HPDE6-E6E7 (cell line): Measurements from ENCODE around the gene OR10G7.

Source experiments
- DNase-seq: peaks from one replicate; pipeline ENCODE4 v3.0.0; 2011; ENCODE audit warnings: missing footprints; ENCODE audit errors: extremely low spot score

OR10G7 gene, protein sequence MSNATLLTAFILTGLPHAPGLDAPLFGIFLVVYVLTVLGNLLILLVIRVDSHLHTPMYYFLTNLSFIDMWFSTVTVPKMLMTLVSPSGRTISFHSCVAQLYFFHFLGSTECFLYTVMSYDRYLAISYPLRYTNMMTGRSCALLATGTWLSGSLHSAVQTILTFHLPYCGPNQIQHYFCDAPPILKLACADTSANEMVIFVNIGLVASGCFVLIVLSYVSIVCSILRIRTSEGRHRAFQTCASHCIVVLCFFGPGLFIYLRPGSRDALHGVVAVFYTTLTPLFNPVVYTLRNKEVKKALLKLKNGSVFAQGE

DNA sequence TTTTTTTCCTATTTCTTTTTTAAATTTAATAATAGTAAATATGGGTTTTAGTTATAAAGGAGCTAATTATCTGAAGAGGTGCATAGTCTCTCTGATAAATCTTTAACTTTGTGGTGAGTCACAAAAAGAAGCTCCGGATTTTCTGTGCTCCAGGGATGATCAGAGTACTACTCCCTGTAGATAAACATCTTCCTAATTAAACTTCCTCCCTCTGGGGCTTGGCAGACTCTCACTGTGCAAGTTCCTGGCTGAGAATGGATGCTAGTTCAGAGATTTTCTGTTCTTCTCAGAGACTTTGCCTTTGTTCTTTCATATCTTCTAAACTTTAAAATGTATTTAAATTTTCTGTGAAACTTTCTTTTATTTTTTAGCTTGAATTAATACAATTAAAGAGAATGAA is at the start of gene OR10G7:
Gene OR10G7, minus strand, starts transcription at position 72 of the 400 bp plus-strand sequence. CDS start 2,324 bp downstream, outside the sequence.
- no peak for DNase-seq

DNA sequence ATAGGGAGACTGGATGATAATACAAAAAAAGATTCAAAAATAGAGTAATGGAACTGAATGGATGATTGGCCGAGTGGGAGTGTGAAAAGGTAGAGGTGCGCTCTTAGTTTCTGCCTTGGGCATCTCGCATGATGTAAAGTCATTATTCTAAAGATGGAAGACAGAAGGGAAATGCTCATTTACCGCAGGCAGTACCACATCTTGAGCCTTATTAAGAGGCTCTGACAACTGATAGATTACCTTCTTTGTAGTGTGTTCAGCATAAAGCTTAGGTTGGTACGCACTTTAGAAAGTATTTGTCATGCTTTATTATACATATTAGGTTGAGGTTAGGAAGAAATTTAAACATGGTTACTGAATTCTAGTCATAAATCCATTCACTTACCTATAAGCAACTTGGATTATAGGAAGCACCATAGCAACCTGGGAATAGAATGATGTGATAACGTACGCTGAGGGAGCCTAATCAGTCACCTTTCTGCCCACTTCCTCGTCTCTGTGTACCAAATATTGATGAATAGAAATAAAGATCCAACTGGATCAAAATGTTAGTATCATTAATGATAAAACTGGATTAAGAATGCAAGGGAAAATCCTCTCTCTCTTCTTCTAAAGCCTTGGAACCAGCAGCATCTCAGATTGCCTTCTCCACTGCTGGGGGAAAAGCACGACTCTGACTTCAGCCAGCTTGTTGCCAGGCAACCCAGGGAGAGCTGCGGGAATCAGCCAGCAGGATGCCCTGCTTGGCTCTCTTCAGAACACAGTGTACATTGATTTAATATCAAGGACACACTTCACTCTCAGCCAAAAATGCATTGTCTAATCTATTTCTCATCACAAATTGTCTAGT is 45.1 kb upstream of the OR10G7 start:
- DNase-seq: no peak

DNA sequence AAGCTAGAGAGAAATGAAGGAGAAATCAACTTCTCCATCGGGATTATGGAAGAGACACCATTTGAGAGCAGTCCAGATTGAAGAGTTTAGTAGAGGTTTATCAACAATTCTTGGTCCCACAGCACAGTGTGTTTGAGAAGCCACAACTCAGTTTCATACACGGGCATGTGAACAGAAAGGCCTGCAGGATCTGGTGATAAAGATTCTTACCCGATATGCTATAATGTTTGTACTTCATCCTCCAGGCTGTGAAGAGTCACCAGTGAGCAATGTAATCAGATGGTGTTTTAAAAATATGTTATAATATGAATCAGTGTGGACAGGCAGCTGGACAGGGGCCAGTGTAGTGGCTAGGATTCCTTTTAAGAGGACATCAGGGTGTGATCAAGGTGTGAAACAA is 44.5 kb upstream of the OR10G7 start:
- DNase-seq: no peak

DNA sequence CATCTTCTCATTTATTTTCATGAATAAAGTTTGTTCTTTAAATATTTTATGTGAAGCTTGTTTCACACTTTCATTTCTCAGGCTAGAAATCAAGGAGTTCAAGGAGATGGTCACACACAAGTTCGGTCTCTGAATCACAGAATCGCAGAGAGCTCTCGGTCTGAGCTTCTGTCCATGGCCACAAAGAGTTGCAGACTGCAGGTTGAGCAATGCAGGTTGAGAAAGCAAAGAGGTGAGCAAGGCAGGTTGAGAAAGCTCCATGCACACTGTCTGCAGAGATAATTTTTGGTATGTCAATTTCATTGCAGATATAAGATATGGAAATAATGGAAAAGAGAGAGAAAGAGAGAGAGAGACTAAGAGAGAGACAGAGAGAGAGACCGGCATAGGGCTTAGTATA is 41.2 kb upstream of the OR10G7 start:
- no peak for DNase-seq

DNA sequence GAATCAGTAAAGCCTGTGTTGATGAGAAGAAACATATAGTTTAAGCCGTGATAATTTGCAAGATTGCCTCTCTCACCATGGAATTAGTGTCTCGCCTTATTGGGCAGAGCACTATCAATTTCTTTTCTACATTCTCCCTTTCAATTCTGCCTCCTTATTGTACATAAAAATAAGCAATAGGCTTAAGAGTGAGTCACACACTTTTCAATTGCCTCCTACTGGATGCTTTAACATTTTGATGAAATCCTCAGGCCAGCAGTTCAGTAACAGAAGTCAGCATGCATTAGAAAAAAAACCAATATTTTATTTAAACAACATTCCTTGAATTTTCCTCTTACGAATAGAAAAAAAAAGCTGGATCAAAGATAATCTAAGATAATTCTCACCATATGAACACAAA is 40.4 kb upstream of the OR10G7 start:
- no peak for DNase-seq

DNA sequence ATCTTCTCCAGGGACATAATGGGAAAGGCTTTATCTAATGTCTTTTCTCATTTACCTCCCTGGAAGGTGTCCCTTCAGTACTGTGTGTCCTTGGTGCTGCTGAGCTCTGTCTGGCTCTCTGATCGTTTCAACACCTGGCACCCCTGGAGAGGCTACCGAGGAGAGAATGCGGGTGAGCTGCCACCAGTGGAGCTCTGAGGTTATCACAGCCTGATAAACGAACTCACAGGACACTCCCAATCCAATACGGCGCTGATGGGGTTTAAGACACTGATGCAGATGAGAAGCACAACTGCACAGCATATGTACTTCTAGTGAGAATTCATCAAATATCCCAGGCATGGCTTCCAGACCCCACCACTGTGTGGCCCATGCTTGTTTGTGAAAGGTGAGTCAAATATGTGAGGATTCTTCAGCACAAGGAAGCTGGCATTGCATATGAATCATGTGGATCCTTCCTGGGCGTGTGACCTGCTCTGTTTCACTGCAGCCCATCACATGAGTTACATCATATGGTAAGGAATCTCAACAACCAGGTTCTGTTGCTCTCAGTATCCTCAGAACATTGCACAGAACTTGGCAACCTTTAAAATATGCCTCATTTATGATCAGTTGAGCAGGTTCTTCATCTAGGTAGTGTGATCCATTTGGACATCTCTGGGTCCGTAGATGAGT is 39.3 kb upstream of the OR10G7 start:
- DNase-seq: peak; percentile 80

DNA sequence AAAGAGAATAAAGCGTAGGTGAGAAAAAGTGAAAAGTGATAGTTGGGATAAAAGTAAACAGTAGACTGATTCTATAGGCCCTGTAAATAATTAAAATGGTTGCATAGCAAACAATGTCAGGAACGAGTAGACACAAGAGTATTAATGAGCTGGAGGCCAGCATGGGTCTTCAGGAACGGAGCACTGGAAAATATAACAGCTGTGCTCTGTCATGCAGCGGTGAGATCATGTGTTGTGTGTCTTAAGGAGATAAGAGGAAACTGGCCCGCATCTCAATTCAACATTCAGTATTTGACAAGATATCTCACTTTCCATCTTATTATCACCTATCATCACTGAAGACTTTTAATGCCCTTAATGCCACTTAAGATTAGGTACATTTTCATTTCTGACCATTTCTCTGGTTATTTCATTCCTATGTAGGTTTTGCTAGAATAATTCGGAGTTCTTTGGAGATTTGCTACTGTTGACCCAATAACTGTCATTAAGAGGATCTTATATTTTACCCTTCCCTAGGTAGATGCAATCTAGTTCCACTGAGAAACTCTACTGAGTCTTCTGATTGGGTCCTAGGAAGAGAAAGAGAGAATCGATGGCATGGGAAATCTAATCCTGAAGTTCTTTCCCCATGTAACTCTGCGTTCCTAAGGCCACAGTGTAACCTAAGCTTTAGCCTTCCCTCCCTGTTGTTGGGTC is 38.7 kb upstream of the OR10G7 start:
- DNase-seq: no peak

DNA sequence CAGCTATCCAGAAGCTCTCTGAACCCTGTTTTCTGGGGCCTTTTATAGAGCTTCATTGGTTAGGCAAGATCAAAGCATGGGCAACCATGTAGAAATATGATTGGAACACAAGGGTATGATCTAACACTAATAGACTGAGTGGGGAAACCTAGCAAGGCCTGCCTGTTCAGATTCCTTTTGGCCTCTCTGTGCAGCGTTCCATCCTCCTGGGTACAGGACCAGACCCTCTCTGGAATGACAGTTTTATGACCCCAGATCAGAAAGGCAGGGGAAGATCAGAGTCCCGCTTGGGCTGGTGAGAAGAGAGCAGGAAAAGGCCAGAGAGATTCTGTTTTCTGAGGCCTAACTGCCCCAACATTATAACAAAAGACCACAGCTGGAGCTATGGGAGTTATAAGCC is 37.5 kb upstream of the OR10G7 start:
- DNase-seq: no peak

DNA sequence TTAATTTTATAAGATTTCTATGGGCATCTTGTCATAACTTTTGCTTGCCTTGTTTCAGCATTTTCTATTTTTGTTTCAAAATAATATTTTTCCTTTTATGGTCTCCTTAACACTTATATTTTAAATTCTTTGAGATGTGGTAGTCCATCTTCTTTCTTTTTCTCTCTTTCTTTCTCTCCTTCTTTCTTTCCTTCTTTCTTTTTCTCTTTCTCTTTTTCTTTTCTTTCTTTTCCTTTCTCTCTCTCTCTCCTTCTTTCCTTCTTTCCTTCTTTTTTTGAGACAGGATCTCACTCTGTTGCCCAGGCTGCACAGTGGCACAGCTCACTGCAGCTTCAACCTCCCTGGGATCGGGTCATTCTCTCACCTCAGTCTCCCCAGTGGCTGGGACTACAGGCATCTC is 36.1 kb upstream of the OR10G7 start:
- DNase-seq: no peak

DNA sequence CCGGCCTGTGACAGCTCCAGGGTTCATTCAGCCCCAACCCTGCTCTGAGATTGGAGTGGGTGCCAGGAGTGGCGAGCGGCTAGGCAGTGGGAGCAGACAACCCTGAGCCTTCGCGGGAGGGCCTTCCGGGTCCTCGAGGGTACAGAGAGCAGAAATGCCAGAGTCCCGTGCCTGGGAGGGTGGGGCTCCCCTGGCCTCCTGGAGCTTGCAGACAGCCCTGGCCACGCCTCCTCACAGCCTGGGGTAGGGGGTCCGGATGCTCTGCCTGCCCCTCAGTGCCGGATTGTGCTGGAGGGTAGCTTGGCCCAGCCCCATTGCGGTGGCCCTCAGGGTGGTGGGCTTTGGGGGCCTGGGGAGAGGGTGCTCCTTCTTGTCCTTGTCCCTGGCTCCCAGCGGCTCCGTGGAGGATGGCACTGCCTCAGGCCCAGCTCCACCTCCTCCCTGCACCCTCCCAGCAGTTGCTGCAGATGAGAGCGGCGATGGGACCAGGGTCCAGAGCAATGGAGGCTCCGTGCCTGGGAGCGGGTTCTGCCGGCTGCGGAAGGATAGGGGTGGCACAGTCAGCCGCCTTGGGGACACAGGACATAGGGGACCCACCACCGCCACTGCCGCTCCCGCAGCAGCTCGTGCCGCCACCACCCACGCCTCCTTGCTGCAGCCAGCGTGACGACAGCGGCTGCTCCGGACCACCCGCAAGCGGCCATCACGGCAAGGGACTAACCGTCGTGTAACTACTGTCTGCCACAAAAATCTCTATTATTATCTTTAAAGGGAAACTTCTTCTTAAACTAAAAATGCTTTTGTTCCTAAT is 34.9 kb upstream of the OR10G7 start:
- DNase-seq: no peak

DNA sequence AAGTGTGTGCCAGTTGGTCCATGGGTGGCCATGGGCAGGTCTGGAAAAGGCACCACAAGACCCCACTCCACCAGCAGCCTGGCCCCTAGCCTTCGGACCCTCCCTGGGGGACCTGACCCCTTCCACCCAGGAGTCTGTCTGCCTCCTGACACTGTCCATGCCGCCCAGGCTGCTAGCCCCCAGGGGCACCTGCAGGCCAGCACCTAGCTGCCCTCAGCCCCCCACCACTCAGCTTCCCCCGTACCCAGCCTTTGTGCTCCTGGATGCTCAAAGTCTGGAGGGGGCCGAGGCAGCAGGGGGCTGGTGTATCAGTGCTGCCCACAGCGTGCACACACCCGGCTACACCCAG is 34.3 kb upstream of the OR10G7 start:
- no peak for DNase-seq

DNA sequence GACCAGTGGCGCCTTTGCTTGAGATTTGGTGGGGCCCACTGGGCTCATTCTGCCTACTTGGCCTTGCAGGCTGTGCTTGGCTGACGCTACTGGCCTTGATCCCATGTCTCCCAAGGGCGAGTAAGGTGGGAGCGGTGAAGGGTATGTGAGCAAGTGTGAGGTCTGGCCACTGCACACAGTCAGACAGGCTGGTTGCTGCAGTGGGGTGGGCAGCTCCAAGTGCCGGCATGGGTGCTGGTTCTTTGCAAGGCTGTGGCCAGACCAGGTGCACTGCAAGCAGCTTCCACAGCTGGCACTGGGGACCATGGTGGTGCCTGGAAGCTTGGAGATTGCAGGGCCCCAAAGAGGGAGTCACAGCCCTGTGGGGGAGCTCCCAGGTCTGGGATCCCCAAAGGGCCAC is 33.4 kb upstream of the OR10G7 start:
- DNase-seq: no peak

DNA sequence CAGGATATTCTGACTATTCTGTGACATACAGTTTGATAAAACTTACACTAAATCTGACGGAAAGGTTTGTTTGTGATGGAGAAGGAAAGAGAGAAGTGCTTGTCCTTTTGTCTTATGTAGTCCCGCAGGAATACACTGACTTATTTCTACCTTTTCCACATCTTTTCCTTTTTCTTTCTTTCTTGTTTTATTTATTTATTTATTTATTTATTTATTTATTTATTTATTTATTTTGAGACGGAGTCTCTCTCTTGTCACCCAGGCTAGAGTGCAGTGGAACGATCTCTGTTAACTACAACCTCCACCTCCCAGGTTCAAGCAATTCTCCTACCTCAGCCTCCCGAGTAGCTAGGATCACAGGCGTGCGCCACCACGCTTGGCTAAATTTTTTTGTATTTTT is 31.0 kb upstream of the OR10G7 start:
- DNase-seq: no peak

DNA sequence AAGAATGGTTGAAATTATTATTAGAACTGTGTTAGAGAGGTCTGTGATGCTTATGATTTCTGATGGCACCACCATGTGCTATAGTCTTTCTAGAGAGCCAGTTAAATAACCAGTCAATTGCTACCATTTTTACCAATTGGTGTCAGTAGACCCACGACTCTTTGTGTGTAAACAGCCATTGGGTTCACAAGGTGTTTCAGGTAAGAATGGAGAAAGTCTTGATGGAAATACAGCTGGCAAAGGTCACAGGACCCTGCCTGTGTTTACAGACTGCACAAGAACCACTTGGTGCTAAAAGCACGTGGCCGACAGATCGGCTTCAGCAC is 30.5 kb upstream of the OR10G7 start:
- no peak for DNase-seq

DNA sequence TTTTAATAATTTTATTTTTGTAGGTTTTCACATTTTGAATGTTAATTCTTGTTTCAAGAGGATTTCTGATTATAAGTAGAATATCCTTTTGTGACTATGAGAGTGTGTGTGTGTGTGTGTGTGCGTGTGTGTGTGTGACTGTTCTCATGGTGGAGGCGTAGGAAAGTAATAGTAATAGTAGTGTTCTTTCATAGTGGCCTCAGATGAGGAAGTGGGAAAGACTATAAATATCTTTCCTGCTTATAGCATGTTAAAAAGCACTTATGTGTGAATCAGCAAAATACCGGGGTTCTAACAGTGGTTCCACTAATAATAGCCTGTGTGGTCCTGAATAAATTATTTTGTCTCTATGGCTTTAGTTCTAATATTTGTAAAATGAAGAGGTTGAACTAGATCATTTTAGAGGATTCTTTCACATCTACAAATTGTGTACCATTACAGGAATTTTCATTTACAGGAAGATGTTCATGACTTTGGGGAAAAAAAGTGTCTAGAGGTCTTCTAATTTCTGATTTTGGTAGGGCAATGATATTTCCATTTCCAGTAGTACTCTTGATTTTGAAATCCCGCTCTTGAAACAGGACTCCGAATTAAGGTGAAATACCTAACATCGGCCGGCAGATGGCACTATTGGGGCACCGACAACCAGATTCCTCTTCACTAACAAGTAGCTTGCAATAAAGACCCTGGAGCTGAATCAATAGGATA is 29.9 kb upstream of the OR10G7 start:
- peak; percentile 34 for DNase-seq

DNA sequence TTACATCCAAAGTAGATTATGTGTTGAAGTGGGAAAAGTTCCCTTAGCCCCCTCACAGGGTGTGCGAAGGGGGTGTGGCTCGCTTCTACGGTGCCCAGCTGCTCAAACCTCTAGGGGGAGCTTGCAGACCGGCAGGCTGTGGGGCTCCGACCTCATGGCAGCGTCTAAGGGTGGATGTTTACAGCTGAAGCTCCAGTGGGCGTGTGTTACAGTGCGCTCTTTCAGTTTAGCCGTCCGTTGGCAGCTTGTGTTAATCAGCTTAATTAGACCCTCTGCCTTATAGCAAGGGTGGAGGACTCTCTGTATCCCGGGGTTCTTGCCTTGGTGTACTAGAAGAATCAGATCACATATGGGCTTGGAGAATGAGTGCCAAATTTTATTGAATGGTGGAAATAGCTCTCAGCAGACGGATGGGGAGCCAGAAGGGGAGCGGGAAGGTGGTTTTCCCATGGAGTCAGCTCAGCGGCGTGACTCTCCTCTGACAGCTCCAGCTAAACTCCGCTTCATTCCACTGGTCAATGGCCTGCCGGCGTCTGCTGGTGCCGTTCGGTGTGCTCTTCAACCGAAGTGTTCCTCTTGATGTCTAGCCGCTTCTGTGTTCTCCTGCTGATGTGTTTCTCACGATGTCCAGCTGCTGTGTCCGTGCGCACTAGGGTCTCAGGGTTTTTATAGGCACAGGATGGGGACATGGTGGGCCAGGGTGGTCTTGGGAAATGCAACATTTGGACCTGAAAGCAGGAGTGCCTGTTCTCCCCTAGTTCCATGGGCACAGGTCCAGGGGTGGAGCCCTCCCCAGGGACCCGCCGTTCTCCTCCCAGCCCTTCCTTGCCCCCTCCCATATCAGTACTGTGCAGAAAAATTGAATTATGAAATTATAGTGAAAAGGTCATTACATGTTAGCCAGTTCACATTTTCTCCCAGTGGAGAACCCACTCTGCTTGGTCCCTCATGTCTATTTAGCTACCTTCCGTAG is 28.6 kb upstream of the OR10G7 start:
- no peak for DNase-seq

DNA sequence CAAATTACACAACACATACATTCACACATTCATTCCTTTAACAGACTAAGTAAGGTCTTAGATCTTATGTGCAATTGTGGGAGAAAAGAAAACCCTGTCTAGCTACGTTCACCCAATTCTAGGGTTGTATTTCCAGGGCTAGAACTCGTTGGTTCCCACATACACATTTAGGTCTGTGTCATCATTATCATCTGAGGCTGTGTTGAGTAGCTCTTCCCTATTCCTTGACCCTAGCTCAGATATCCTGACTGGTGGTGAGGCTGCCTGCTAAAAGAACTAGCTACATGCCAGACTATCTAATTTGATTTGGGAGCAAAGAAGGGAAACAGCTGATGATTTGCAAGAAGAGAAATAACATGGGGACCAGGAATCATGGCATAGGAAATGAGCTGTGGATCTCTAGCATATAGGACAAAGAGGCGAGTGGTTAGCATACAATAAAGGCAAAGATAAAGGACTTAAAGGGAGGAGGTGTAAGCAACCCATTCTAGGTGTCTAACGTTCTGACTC is 27.5 kb upstream of the OR10G7 start:
- DNase-seq: no peak

DNA sequence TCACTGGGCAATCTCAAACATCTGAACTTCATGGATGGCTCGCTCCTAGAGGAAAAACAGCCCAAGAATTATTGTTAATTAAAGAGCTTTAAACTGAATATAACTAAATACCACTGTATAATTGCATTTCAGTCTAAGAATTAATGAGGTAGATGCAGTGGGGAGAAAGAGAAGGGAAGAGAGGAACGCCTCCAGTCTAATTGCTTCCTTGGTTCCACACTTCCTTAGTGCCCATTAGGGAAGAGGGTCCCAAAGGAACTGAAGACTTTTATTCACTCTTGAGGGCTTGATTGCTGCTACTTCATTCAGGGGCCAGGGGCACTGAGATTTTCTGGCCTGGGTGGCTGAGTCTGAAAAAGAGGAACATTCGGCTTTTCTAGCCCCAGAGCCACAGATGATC is 11.8 kb upstream of the OR10G7 start:
- no peak for DNase-seq

DNA sequence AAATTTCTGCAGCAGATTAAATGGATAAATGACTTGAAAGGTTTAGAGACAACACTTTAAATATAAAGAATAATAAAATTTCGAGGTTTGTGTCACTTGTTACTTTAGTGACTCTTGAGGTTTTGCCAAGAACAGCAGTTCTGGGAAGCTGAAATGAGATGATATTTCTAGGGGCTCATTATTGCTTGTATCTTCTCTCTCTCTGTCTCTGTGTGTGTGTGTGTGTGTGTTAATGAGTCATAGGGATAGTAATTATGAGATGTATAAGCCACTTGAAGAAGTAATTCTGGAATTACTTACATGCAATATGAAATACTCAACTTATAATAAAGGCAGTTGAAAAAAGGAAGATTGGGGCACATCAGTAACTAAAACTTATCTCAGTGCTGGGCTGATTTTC is 9.6 kb upstream of the OR10G7 start:
- no peak for DNase-seq
